ENCODE results near the gene RFNG.

DNA sequence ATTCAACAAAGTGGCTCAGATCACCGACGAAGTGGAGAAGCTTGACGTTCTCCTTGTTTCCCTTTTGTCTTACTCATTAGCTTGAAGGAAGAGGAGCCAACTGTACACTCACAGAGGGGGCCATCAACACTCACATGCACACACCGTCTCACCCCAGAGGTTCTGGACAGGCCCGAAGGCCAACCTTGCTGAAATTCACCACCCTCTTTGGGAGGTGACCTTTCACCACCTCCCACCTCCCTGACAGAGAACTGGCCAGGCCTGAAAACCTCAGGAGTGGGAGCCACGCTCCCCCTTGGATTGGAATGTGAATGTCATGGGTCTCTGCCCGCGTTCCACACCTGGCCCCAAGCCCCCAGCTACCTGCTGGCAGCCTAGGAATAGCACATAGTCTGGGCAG, 16.1 kb downstream of the RFNG start:
- TF ChIP-seq SREBF1 (IDR thresholded peaks at IDR 0.05; ENCODE audit: low read length): no peak
- TF ChIP-seq SPI1 (IDR thresholded peaks at IDR 0.05; ENCODE audit: borderline replicate concordance, insufficient read depth, low read depth, low read length): no peak
- TF ChIP-seq ZNF207 (IDR thresholded peaks at IDR 0.05; ENCODE audit: borderline replicate concordance): no peak
- TF ChIP-seq, protein P1, sequence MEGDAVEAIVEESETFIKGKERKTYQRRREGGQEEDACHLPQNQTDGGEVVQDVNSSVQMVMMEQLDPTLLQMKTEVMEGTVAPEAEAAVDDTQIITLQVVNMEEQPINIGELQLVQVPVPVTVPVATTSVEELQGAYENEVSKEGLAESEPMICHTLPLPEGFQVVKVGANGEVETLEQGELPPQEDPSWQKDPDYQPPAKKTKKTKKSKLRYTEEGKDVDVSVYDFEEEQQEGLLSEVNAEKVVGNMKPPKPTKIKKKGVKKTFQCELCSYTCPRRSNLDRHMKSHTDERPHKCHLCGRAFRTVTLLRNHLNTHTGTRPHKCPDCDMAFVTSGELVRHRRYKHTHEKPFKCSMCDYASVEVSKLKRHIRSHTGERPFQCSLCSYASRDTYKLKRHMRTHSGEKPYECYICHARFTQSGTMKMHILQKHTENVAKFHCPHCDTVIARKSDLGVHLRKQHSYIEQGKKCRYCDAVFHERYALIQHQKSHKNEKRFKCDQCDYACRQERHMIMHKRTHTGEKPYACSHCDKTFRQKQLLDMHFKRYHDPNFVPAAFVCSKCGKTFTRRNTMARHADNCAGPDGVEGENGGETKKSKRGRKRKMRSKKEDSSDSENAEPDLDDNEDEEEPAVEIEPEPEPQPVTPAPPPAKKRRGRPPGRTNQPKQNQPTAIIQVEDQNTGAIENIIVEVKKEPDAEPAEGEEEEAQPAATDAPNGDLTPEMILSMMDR (IDR thresholded peaks at IDR 0.05 in 2 of 3, conservative IDR thresholded peaks at IDR 0.05 in 1 of 3; ENCODE audit: control insufficient read depth in 2 of 3, extremely low read depth in 1 of 3, insufficient read depth in 1 of 3, low read depth in 3 of 3, low read length in 3 of 3): no peak
- no peak for TF ChIP-seq TCF12 (IDR thresholded peaks at IDR 0.05; ENCODE audit: low read depth, low read length)
- TF ChIP-seq GATAD2B (conservative IDR thresholded peaks at IDR 0.05; ENCODE audit: low read depth): no peak
- TF ChIP-seq EP300 (IDR thresholded peaks at IDR 0.05; ENCODE audit: borderline replicate concordance in 1 of 2, control insufficient read depth in 1 of 2, low read depth in 2 of 2, low read length in 2 of 2): no peak
